K562 (cell line): ENCODE measurements around the gene PLCD1.

Experiments
- ATF2 ChIP-seq: sonication (generic); formaldehyde crosslinking; IDR thresholded peaks from 2 replicates; pipeline ENCODE4 v1.8.1; 2022; ENCODE audit warnings: missing genetic modification reagents
- ATF7 ChIP-seq: fragments of 450-650 bp; IDR thresholded peaks from 2 replicates; pipeline ENCODE4 v1.7.1; 2014; ENCODE audit warnings: mild to moderate bottlenecking, moderate library complexity
- BRCA1 ChIP-seq, 2 experiments: fragments of 450-650 bp in 1 of 2; sonication (generic) in 1 of 2; formaldehyde crosslinking in 1 of 2; IDR thresholded peaks; 2 replicates each; pipeline versions ENCODE4 v1.5.0 to v1.6.1; 2017 to 2020; ENCODE audit warnings: mild to moderate bottlenecking in 1 of 2, missing genetic modification reagents in 1 of 2
- CTCF ChIP-seq, 3 experiments: IDR thresholded peaks in 2 of 3; conservative IDR thresholded peaks in 1 of 3; 2 replicates each; pipeline ENCODE4 v1.5.1; 2011 to 2012; ENCODE audit warnings: low read length in 3 of 3, mild to moderate bottlenecking in 3 of 3, control low read depth in 2 of 3, improper control_type of control experiment in 1 of 3, inconsistent platforms in 1 of 3, low read depth in 1 of 3, mixed read lengths in 1 of 3, moderate library complexity in 1 of 3; ENCODE audit not compliant: insufficient read depth in 2 of 3
- FOXO4 ChIP-seq: fragments of 450-650 bp; formaldehyde crosslinking; IDR thresholded peaks from 2 replicates; pipeline ENCODE4 v1.4.0; 2020; ENCODE audit warnings: mild to moderate bottlenecking, moderate library complexity
- ILF3 ChIP-seq: fragments of 450-650 bp; IDR thresholded peaks from 2 replicates; pipeline ENCODE4 v1.6.1; 2018; ENCODE audit warnings: antibody characterized with exemption, mild to moderate bottlenecking, moderate library complexity, borderline replicate concordance
- POLR2A ChIP-seq: fragments of 450-650 bp; conservative IDR thresholded peaks from 2 replicates; pipeline ENCODE4 v1.6.1; 2016
- REST ChIP-seq, 2 experiments: fragments of 450-650 bp; formaldehyde crosslinking in 1 of 2; IDR thresholded peaks; 2 replicates each; pipeline versions ENCODE4 v1.4.0 to v1.6.1; 2014 to 2020; ENCODE audit warnings: mild to moderate bottlenecking in 2 of 2, borderline replicate concordance in 1 of 2, low read depth in 1 of 2
- SRSF7 ChIP-seq: fragments of 200-400 bp; formaldehyde crosslinking; optimal IDR thresholded peaks from 2 replicates; pipeline ENCODE3; 2017; ENCODE audit warnings: mild to moderate bottlenecking, low read depth, low read length
- TCF3 ChIP-seq: sonication (generic); formaldehyde crosslinking; IDR thresholded peaks from 2 replicates; pipeline ENCODE4 v1.4.0; 2020; ENCODE audit warnings: mild to moderate bottlenecking, missing genetic modification reagents
- TCF7L2 ChIP-seq: fragments of 150-350 bp; IDR thresholded peaks from 2 replicates; pipeline ENCODE4 v1.6.1; 2016; ENCODE audit warnings: low read depth, mild to moderate bottlenecking, low read length, moderate library complexity
- ZNF217 ChIP-seq: sonication (generic); formaldehyde crosslinking; IDR thresholded peaks from 2 replicates; pipeline ENCODE4 v1.8.0; 2022; ENCODE audit warnings: mild to moderate bottlenecking, missing genetic modification reagents
- ZNF224 ChIP-seq: sonication (generic); formaldehyde crosslinking; IDR thresholded peaks from 2 replicates; pipeline ENCODE4 v1.8.0; 2022; ENCODE audit warnings: mild to moderate bottlenecking, missing genetic modification reagents

GRCh38 chr3:37980462-37981347, 48.7 kb downstream of the PLCD1 start:
- TF ChIP-seq CTCF (IDR thresholded peaks at IDR 0.05 in 2 of 3, conservative IDR thresholded peaks at IDR 0.05 in 1 of 3; ENCODE audit: insufficient read depth in 2 of 3, low read depth in 1 of 3, low read length in 3 of 3) (no peak), ILF3 (no peak), ZNF224 (CRISPR knock-in tag) (no peak), ZNF217 (CRISPR knock-in tag) (no peak), REST (IDR thresholded peaks at IDR 0.05; ENCODE audit: borderline replicate concordance) (no peak), REST (CRISPR knock-in tag; IDR thresholded peaks at IDR 0.05; ENCODE audit: low read depth) (no peak), POLR2A (no peak), TCF7L2 (no peak), TCF3 (CRISPR knock-in tag) (no peak), FOXO4 (no peak), ATF7 (no peak), SRSF7 (no peak), ATF2 (CRISPR knock-in tag) (no peak), BRCA1 (IDR thresholded peaks at IDR 0.05) (no peak), BRCA1 (CRISPR knock-in tag; IDR thresholded peaks at IDR 0.05) (no peak)
